Measurements from ENCODE around the gene PAMR1.

DNA sequence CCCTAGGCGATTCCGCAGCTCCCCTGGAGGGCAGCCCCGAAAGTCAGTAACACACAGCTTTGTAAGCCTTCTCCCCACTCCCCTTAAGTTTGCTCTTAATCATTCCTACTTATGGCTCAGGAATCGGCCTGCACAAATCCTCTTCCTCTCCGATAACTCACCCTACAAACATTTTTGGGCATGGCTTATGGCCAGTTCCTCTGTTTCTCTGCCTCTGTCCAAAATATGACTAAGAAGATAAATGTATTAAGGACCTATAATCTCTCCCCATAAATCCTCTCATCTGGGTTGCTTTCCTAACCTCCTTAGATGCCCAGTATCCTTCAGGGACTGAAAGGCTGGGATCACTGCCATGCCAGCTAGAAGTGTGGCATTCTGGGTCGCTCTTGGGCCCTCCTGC, 41.0 kb downstream of the PAMR1 start:
- TF ChIP-seq POLR2A (IDR thresholded peaks at IDR 0.05; ENCODE audit: low read length), result no peak
- TF ChIP-seq GATA1 (IDR thresholded peaks at IDR 0.05; ENCODE audit: low read depth, low read length), result no peak

All from erythroblast (primary cell).